OCI-LY7 (cell line): Measurements from ENCODE around the gene TMOD3. TPM values are rescaled to one million over a fixed set of nuclear protein-coding genes. Genes with fewer than 3 reads are reported as not detected.

Experiments used
- BruUV-seq: library from RNA; stranded (reverse); fragments of 400-500 nt; replicated peaks from 2 replicates; lab custom pipeline; 2021; lab: Mats Ljungman, UMichigan
- CTCF ChIA-PET: fragments of 300-600 bp; sonication (Branson Sonifier 250); formaldehyde crosslinking; loops from one replicate; lab custom pipeline; 2022; ENCODE audit warnings: antibody characterized with exemption; ENCODE audit not compliant: unreplicated experiment; lab: Charles Lee
- POLR2A ChIA-PET: fragments of 300-600 bp; sonication (Branson Sonifier 250); formaldehyde crosslinking; loops from one replicate; lab custom pipeline; 2022; ENCODE audit warnings: antibody characterized with exemption; lab: Charles Lee
- DNase-seq: peaks from one replicate; pipeline ENCODE4 v3.0.0-alpha.2; 2015; ENCODE audit warnings: low spot score
- H2AFZ ChIP-seq: fragments of 200-600 bp; sonication (generic), shearing (Covaris generic); 2 replicates; pipeline ENCODE4 v1.6.1; 2014; ENCODE audit warnings: mild to moderate bottlenecking, antibody characterized with exemption, low read length, moderate library complexity
- H3K27ac ChIP-seq: fragments of 200-600 bp; sonication (generic); 2 replicates; pipeline ENCODE4 v1.5.1; 2014; ENCODE audit warnings: mixed run types, low read depth, mild to moderate bottlenecking, moderate library complexity, low read length, inconsistent platforms; ENCODE audit not compliant: poor library complexity, severe bottlenecking
- H3K36me3 ChIP-seq: fragments of 200-600 bp; sonication (generic); 2 replicates; pipeline ENCODE4 v1.6.1; 2014; ENCODE audit warnings: mild to moderate bottlenecking, antibody characterized with exemption, low read length, moderate library complexity, mixed read lengths; ENCODE audit not compliant: insufficient read depth
- H3K4me1 ChIP-seq: fragments of 200-600 bp; sonication (generic); 2 replicates; pipeline ENCODE4 v1.5.1; 2014; ENCODE audit warnings: mild to moderate bottlenecking, low read length; ENCODE audit not compliant: insufficient read depth, poor library complexity, severe bottlenecking
- H3K4me2 ChIP-seq: fragments of 200-600 bp; sonication (generic); 2 replicates; pipeline ENCODE4 v1.6.1; 2014; ENCODE audit warnings: mild to moderate bottlenecking, low read length
- H3K4me3 ChIP-seq: fragments of 200-600 bp; sonication (generic); 2 replicates; pipeline ENCODE4 v1.5.1; 2014; ENCODE audit warnings: mild to moderate bottlenecking, low read depth, low read length; ENCODE audit not compliant: poor library complexity, severe bottlenecking
- H3K79me2 ChIP-seq: fragments of 200-600 bp; sonication (generic); 2 replicates; pipeline ENCODE4 v1.6.1; 2016; ENCODE audit warnings: low read depth, mild to moderate bottlenecking, low read length, moderate library complexity, mixed read lengths; ENCODE audit not compliant: insufficient read depth
- H3K9me2 ChIP-seq: fragments of 200-600 bp; sonication (generic); 2 replicates; pipeline ENCODE4 v1.6.1; 2016; ENCODE audit warnings: mild to moderate bottlenecking, low read length, mixed read lengths; ENCODE audit not compliant: insufficient read depth
- H3K9me3 ChIP-seq: fragments of 200-600 bp; sonication (generic); 2 replicates; pipeline ENCODE4 v1.6.1; 2014; ENCODE audit warnings: mild to moderate bottlenecking, mixed run types, low read length, mixed read lengths
- H4K20me1 ChIP-seq: fragments of 200-600 bp; sonication (generic); 2 replicates; pipeline ENCODE4 v1.6.1; 2014; ENCODE audit warnings: mild to moderate bottlenecking, antibody characterized with exemption, low read length, moderate library complexity, mixed read lengths; ENCODE audit not compliant: insufficient read depth
- EZH2phosphoT487 ChIP-seq: fragments of 200-600 bp; sonication (generic); IDR thresholded peaks from 2 replicates; pipeline ENCODE4 v1.6.1; 2018; ENCODE audit warnings: low read depth, borderline replicate concordance, mild to moderate bottlenecking, mixed run types, antibody characterized with exemption, low read length, moderate library complexity, mixed read lengths
- intact Hi-C: fragments of 100-400 bp; cut with micrococcal nuclease; formaldehyde crosslinking; loops from one replicate; pipeline ENCODE4 v1.10.0; 2022; ENCODE audit not compliant: unreplicated experiment
- total RNA-seq, 2 experiments: library from RNA; depleted of rRNA in 1 of 2; stranded (reverse); fragments of >200 nt in 1 of 2; shearing (Covaris generic) in 1 of 2; gene quantifications; 2 replicates each; pipeline ENCODE4 v1.2.3, GENCODE V29; 2014 to 2022
- TF ChIP-seq, protein P1 (sequence below): fragments of 200-600 bp; sonication (generic); conservative IDR thresholded peaks from 2 replicates; pipeline ENCODE4 v1.5.1; 2014; ENCODE audit warnings: mild to moderate bottlenecking, antibody characterized with exemption, low read length, moderate library complexity, mixed read lengths

The TMOD3 gene
- total RNA-seq, 2 experiments from 2014 or later = 17.4 to 30.5 TPM

DNA sequence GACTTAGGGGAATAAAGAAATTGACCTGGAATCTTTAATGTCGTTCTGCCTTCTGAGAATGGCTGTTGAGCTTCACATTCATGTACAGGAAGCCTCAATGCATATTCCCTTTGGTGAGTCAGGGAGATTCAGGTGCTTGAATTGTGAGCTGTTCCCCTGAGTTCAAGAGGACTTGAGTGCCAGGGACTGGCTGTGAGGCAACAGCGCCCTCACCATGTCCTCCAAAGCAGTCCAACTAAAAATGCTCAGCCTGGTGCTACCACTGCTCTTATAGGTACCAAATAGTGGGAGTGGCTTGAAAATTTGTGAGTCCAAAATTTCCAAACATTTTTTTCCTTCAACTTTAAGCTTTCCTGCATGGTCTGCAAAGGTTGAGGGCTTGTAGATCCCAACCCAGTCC is 88.0 kb downstream of the TMOD3 start:
- TF ChIP-seq EZH2phosphoT487 = no peak
- TF ChIP-seq, protein P1, sequence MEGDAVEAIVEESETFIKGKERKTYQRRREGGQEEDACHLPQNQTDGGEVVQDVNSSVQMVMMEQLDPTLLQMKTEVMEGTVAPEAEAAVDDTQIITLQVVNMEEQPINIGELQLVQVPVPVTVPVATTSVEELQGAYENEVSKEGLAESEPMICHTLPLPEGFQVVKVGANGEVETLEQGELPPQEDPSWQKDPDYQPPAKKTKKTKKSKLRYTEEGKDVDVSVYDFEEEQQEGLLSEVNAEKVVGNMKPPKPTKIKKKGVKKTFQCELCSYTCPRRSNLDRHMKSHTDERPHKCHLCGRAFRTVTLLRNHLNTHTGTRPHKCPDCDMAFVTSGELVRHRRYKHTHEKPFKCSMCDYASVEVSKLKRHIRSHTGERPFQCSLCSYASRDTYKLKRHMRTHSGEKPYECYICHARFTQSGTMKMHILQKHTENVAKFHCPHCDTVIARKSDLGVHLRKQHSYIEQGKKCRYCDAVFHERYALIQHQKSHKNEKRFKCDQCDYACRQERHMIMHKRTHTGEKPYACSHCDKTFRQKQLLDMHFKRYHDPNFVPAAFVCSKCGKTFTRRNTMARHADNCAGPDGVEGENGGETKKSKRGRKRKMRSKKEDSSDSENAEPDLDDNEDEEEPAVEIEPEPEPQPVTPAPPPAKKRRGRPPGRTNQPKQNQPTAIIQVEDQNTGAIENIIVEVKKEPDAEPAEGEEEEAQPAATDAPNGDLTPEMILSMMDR = peak; percentile 73
- Histone ChIP-seq H3K4me2 (no peak overlapping the region), H2AFZ (no peak overlapping the region), H3K4me3 (no peak overlapping the region), H3K79me2 (no peaks in the 10 kb centered on the region), H3K9me2 (no peaks in the 10 kb centered on the region), H3K27ac (no peak overlapping the region), H4K20me1 (no peaks in the 10 kb centered on the region), H3K4me1 (no peaks in the 10 kb centered on the region), H3K9me3 (no peaks in the 10 kb centered on the region), H3K36me3 (peaks cover 19% of the 10 kb centered on the region)
- no TSS peak for BruUV-seq
- DNase-seq = peak; percentile 43
- ChIA-PET POLR2A (interaction anchor here (0.6 to 1.5 kb wide), 2 partner anchors 19 to 20 kb away, joined by 5 read pairs; no protein-coding TSS in a partner anchor), CTCF (no interaction called here)
- intact Hi-C loops = no loop called here

DNA sequence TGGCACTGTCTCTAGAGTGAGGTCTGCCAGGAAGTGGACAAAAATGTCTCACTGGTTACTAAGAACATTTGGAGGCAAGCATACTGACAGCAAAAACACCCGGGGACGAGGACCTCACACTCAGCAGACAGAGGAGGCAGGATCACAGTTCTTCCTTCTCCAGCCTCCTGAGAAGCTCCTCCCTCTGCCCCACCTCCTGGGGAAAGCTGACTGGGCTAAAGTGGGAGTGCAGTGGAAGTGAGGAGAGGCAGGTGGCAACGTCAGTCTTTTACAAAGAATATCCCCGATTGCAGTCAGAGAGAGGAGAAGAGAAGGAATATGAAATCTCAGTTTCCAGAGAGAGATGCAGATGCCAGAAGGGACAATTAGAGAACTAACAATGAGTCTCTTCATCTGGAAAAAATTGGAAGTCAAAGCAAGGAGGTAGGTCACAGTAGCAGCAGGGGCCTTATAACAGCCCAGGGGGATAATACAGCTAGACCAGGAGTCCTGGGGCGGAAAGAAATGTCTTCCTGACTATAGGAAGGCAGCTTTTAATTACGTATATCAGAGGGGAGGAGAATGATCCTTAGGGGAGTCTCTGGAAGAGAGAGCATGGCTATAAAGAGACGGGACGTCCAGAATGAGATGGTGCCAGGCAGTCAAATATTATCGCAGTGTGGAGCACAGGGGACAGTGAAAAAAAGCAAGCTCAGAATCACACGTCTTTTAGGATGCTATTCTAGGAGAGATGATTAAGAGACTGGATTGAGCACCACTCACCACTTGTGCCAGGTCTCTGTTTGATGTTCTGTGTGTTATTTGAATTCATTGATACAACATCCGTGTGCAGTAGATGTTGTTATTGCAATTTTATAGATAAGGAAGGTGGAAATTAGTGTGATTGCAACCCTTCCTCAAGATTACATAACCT is 95.0 kb downstream of the TMOD3 start:
- Histone ChIP-seq H3K4me2 (no peak overlapping the region), H3K4me1 (no peaks in the 10 kb centered on the region), H3K27ac (no peak overlapping the region), H3K79me2 (no peaks in the 10 kb centered on the region), H4K20me1 (no peaks in the 10 kb centered on the region), H3K9me2 (no peaks in the 10 kb centered on the region), H3K9me3 (no peaks in the 10 kb centered on the region), H2AFZ (no peak overlapping the region), H3K36me3 (peaks cover 25% of the 10 kb centered on the region), H3K4me3 (no peak overlapping the region)
- no peak for DNase-seq
- no TSS peak for BruUV-seq
- ChIA-PET CTCF (no interaction called here), POLR2A (interaction anchor here (0.5 to 0.6 kb wide), 2 partner anchors 63 to 177 kb away, joined by 3 read pairs; no protein-coding TSS in a partner anchor)
- intact Hi-C loops = no loop called here
- TF ChIP-seq, protein P1 = no peak
- TF ChIP-seq EZH2phosphoT487 = no peak

DNA sequence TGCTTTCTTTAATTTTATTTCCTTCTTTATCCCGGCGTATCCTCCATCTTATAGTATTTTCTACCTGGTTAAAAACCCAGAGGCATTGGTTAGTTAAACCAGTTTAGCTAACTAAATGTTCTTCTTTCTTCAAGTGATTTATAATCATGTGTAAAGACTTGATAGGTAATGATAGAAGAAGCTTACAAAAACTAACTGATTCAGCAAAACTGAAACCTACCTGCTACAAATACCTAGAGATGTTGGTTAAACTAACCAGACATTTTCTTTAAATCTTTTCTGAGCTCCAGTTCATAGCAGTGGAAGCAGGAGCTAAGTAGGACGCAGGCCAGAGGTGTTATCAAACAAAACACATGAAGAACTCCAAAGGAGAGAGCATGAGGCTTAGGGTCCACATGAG is 97.4 kb downstream of the TMOD3 start:
- TF ChIP-seq, protein P1 = no peak
- TF ChIP-seq EZH2phosphoT487 = no peak
- Histone ChIP-seq H3K9me2 (no peaks in the 10 kb centered on the region), H3K27ac (no peak overlapping the region), H3K4me2 (no peak overlapping the region), H3K9me3 (no peaks in the 10 kb centered on the region), H4K20me1 (no peaks in the 10 kb centered on the region), H2AFZ (no peak overlapping the region), H3K4me3 (no peak overlapping the region), H3K36me3 (peaks cover 17% of the 10 kb centered on the region), H3K4me1 (no peaks in the 10 kb centered on the region), H3K79me2 (no peaks in the 10 kb centered on the region)
- no TSS peak for BruUV-seq
- intact Hi-C loops = no loop called here
- ChIA-PET CTCF (no interaction called here), POLR2A (interaction anchor here (0.6 to 1.2 kb wide), 5 partner anchors 12 to 764 kb away, joined by 3 to 4 read pairs (median 3); no protein-coding TSS in a partner anchor)
- DNase-seq = no peak
